PC-9 (cell line): ENCODE results near the gene MSANTD1. TPM values are rescaled to one million over a fixed set of nuclear protein-coding genes. Genes with fewer than 3 reads are reported as not detected.

Experiments used
- BruUV-seq: library from RNA; stranded (reverse); fragments of 400-500 nt; replicated peaks from 2 replicates; lab custom pipeline; 2021; lab: Mats Ljungman, UMichigan
- CTCF ChIA-PET: fragments of 300-600 bp; sonication (Branson Sonifier 250); formaldehyde crosslinking; loops from one replicate; lab custom pipeline; 2022; ENCODE audit warnings: antibody characterized with exemption; lab: Charles Lee
- POLR2A ChIA-PET: fragments of 300-600 bp; sonication (Branson Sonifier 250); formaldehyde crosslinking; loops from one replicate; lab custom pipeline; 2022; ENCODE audit warnings: antibody characterized with exemption; ENCODE audit not compliant: unreplicated experiment; lab: Charles Lee
- DNase-seq, 2 experiments: peaks; one replicate each; pipeline versions ENCODE4 v3.0.0 to v3.0.0-alpha.2; 2015 to 2022; ENCODE audit warnings: mixed read lengths in 1 of 2
- H2AFZ ChIP-seq: fragments of 200-600 bp; sonication (generic); 2 replicates; pipeline ENCODE4 v1.8.1; 2017; ENCODE audit warnings: antibody characterized with exemption
- H3F3A ChIP-seq: fragments of 200-600 bp; sonication (generic); 2 replicates; pipeline ENCODE4 v1.8.1; 2017; ENCODE audit warnings: antibody characterized with exemption, mild to moderate bottlenecking, low read depth; ENCODE audit not compliant: insufficient read depth
- H3K27ac ChIP-seq: fragments of 200-600 bp; sonication (generic); 2 replicates; pipeline ENCODE4 v1.6.1; 2016; ENCODE audit warnings: mixed run types
- H3K27me3 ChIP-seq: fragments of 200-600 bp; sonication (generic); 2 replicates; pipeline ENCODE4 v1.6.1; 2016; ENCODE audit warnings: low read depth, mixed run types; ENCODE audit not compliant: insufficient read depth
- H3K36me3 ChIP-seq: fragments of 200-600 bp; sonication (generic); 2 replicates; pipeline ENCODE4 v1.6.1; 2016; ENCODE audit warnings: low read depth, mixed run types
- H3K4me1 ChIP-seq: fragments of 200-600 bp; sonication (generic); replicated peaks from 2 replicates; pipeline ENCODE4 v1.6.1; 2016; ENCODE audit warnings: mixed run types; ENCODE audit not compliant: insufficient read depth
- H3K4me2 ChIP-seq: fragments of 200-600 bp; sonication (generic); 2 replicates; pipeline ENCODE4 v1.6.1; 2017; ENCODE audit warnings: mixed run types
- H3K4me3 ChIP-seq: fragments of 200-600 bp; sonication (generic); 2 replicates; pipeline ENCODE4 v1.6.1; 2016; ENCODE audit warnings: mixed run types
- H3K79me2 ChIP-seq: fragments of 200-600 bp; sonication (generic); 2 replicates; pipeline ENCODE4 v1.6.1; 2017; ENCODE audit warnings: low read depth, mixed run types
- H3K9me2 ChIP-seq: fragments of 200-600 bp; sonication (generic); 2 replicates; pipeline ENCODE4 v1.8.1; 2017; ENCODE audit warnings: mild to moderate bottlenecking; ENCODE audit not compliant: insufficient read depth
- H3K9me3 ChIP-seq: fragments of 200-600 bp; sonication (generic); 2 replicates; pipeline ENCODE4 v1.8.1; 2016; ENCODE audit warnings: low read depth; ENCODE audit not compliant: insufficient read depth
- H4K20me1 ChIP-seq: fragments of 200-600 bp; sonication (generic); 2 replicates; pipeline ENCODE4 v1.8.1; 2017; ENCODE audit not compliant: insufficient read depth
- EZH2 ChIP-seq: fragments of 200-600 bp; sonication (generic); IDR thresholded peaks from 2 replicates; pipeline ENCODE4 v1.8.0; 2017; ENCODE audit warnings: antibody characterized with exemption, low read depth
- intact Hi-C: fragments of 100-400 bp; cut with micrococcal nuclease; formaldehyde crosslinking; loops from one replicate; pipeline ENCODE4 v1.10.0; 2022; ENCODE audit not compliant: unreplicated experiment
- total RNA-seq: library from RNA; stranded (reverse); gene quantifications from 2 replicates; pipeline ENCODE4 v1.2.3, GENCODE V29; 2021
- TF ChIP-seq, protein P1 (sequence below): fragments of 200-600 bp; sonication (generic); conservative IDR thresholded peaks from 2 replicates; pipeline ENCODE4 v1.6.1; 2017; ENCODE audit warnings: mixed run types, antibody characterized with exemption, mild to moderate bottlenecking, moderate library complexity

The MSANTD1 gene
- total RNA-seq, 1 experiment from 2014 or later, result 3.1 TPM

DNA sequence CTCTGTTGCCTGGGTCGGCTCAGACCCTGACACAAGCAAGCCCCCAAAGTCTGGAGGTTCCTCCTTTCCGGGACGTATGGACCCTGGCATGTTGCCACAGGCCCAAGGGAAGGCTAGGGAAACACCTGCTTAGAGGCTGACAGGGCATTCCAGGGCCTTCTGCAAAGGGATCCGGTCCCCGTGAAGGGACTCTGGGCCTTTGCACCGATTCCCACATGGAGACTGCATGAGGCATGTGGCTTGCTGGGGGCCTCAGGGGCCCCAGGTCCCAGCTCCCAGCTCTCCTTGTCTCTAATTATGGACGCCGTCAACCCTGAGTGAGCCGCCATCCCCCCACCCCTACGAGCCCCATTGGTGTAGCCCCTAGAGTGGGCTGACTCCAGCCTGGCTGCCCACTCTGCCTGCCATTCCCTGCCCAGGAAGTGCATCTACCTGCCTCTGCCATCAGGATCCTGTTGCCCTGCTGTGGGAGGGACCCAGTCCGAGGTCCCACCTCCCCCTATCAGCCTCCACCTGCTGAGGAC, 39.7 kb downstream of the MSANTD1 start:
- Histone ChIP-seq H3K27ac (no peak overlapping the region), H3K79me2 (no peaks in the 10 kb centered on the region), H3K4me3 (no peak overlapping the region), H2AFZ (no peak overlapping the region), H3K9me2 (no peaks in the 10 kb centered on the region), H3F3A (peaks cover 17% of the 10 kb centered on the region), H3K36me3 (no peaks in the 10 kb centered on the region), H3K27me3 (no peaks in the 10 kb centered on the region), H3K4me2 (no peak overlapping the region), H4K20me1 (no peaks in the 10 kb centered on the region), H3K9me3 (no peaks in the 10 kb centered on the region), H3K4me1 (peaks cover 28% of the 10 kb centered on the region)
- ChIA-PET CTCF (no interaction called here), POLR2A (no interaction called here)
- DNase-seq, result no peak
- BruUV-seq, result no TSS peak
- intact Hi-C loops, result no loop called here
- TF ChIP-seq, protein P1, sequence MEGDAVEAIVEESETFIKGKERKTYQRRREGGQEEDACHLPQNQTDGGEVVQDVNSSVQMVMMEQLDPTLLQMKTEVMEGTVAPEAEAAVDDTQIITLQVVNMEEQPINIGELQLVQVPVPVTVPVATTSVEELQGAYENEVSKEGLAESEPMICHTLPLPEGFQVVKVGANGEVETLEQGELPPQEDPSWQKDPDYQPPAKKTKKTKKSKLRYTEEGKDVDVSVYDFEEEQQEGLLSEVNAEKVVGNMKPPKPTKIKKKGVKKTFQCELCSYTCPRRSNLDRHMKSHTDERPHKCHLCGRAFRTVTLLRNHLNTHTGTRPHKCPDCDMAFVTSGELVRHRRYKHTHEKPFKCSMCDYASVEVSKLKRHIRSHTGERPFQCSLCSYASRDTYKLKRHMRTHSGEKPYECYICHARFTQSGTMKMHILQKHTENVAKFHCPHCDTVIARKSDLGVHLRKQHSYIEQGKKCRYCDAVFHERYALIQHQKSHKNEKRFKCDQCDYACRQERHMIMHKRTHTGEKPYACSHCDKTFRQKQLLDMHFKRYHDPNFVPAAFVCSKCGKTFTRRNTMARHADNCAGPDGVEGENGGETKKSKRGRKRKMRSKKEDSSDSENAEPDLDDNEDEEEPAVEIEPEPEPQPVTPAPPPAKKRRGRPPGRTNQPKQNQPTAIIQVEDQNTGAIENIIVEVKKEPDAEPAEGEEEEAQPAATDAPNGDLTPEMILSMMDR, result no peak
- no peak for TF ChIP-seq EZH2

DNA sequence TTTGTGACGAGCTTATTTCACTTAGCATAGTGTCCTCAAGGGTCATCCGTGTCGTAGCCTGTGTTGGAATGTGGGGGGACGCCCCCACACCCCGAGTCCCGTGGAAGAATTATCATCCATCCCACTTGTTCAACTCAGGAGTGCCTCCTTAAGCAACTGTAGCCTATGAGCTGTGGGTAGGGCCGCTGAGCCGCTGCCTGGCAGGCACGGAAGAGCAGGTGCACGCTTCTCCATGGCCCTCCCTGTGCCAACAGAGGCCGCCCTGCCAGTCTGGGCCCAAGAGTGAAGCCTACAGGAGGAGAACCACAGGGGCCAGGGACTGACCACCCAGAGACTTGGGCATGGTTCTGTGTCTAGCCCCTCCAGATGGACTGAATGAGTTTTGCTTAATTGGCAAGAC, 41.5 kb downstream of the MSANTD1 start:
- Histone ChIP-seq H3K9me3 (no peaks in the 10 kb centered on the region), H3F3A (peaks cover 17% of the 10 kb centered on the region), H3K27ac (no peak overlapping the region), H3K27me3 (no peaks in the 10 kb centered on the region), H3K4me3 (no peak overlapping the region), H2AFZ (no peak overlapping the region), H3K36me3 (no peaks in the 10 kb centered on the region), H3K4me2 (no peak overlapping the region; the same call in 1 of the 2 replicates), H4K20me1 (no peaks in the 10 kb centered on the region), H3K9me2 (no peaks in the 10 kb centered on the region), H3K79me2 (no peaks in the 10 kb centered on the region), H3K4me1 (peaks cover 24% of the 10 kb centered on the region)
- intact Hi-C loops, result loop anchor here (10.0 kb wide), 1 partner anchor 194 kb away; no protein-coding TSS in a partner anchor
- BruUV-seq, result no TSS peak
- CTCF ChIA-PET, result no interaction called here
- POLR2A ChIA-PET, result no interaction called here
- no peak for TF ChIP-seq EZH2
- TF ChIP-seq, protein P1, result no peak
- no peak for DNase-seq

DNA sequence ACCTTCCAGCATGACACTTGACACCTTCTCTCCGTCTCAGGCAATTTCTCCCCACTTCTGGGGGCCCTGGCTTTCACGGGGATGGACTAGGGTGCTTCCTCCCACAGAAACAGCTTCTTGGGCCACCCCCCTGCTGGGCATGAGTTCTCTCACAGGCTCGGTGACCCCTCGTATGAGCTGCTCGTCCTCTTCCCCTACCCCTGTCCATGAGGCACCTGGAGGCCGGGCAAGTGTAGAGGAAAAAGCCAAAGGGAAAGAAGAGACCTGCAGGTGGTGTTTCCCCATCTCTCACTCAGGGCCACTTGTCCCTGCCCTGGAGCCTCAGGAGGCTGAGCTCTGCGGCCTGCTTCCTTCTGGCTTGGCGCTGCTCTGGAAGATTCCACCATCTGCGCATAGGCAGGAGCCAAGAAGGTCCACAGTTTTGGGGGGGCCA, 41.9 kb downstream of the MSANTD1 start:
- Histone ChIP-seq H3K27ac (0 out of 2 replicates have a peak overlapping the region, but pooled peaks have one; percentile 46), H3K27me3 (no peaks in the 10 kb centered on the region), H3K79me2 (no peaks in the 10 kb centered on the region), H3K4me1 (peaks cover 20% of the 10 kb centered on the region), H3K9me3 (no peaks in the 10 kb centered on the region), H3F3A (peaks cover 17% of the 10 kb centered on the region), H2AFZ (no peak overlapping the region), H3K36me3 (no peaks in the 10 kb centered on the region), H4K20me1 (no peaks in the 10 kb centered on the region), H3K4me3 (peak overlapping the region; percentile 78; the same call in 1 of the 2 replicates), H3K9me2 (no peaks in the 10 kb centered on the region), H3K4me2 (peak overlapping the region; percentile 93)
- intact Hi-C loops, result loop anchor here (10.0 kb wide), 1 partner anchor 194 kb away; no protein-coding TSS in a partner anchor
- POLR2A ChIA-PET, result no interaction called here
- CTCF ChIA-PET, result no interaction called here
- DNase-seq, result no peak
- BruUV-seq, result no TSS peak
- TF ChIP-seq, protein P1, result no peak
- TF ChIP-seq EZH2, result no peak
